LNCAP (cell line): Measurements from ENCODE around the gene KAZN.

Experiments used
- CTCF ChIP-seq: fragments of 450-650 bp; IDR thresholded peaks from 2 replicates; pipeline ENCODE4 v1.5.1; 2017; ENCODE audit warnings: mild to moderate bottlenecking

Gene KAZN

GRCh38 chr1:15100880-15101760, 502.6 kb downstream of the KAZN start:
- TF ChIP-seq CTCF: no peak

GRCh38 chr1:15101801-15102200, 503.3 kb downstream of the KAZN start:
- TF ChIP-seq CTCF: no peak

- no peak for TF ChIP-seq CTCF
Observed at GRCh38 chr1:15102646-15103045, 504.2 kb downstream of the KAZN start.

- TF ChIP-seq CTCF: no peak
Observed at GRCh38 chr1:15103211-15103610, 504.7 kb downstream of the KAZN start.

GRCh38 chr1:15103906-15104305, 505.4 kb downstream of the KAZN start:
- no peak for TF ChIP-seq CTCF

- no peak for TF ChIP-seq CTCF
Observed at GRCh38 chr1:15104768-15105167, 506.3 kb downstream of the KAZN start.

- no peak for TF ChIP-seq CTCF
Observed at GRCh38 chr1:15106608-15107007, 508.1 kb downstream of the KAZN start.
